Sigmoid colon (tissue), 4 donors: ENCODE results near the gene COX5B.

Source experiments
- EP300 ChIP-seq, 4 donors: sonication (generic); formaldehyde crosslinking; IDR thresholded peaks; one replicate each; pipeline ENCODE4 v1.6.1; 2017; ENCODE audit warnings: antibody characterized with exemption in 4 of 4
- POLR2A ChIP-seq, 2 donors: fragments of 450-650 bp; IDR thresholded peaks; one replicate each; pipeline ENCODE4 v1.6.1; 2016; ENCODE audit warnings: antibody characterized with exemption in 2 of 2, mild to moderate bottlenecking in 2 of 2, moderate library complexity in 2 of 2
- TF ChIP-seq, protein P1 (sequence below), 4 experiments: fragments of 450-650 bp in 3 of 4; fragments of 200-600 bp in 1 of 4; IDR thresholded peaks; one replicate each; pipeline ENCODE4 v1.5.1; 2016 to 2019; ENCODE audit warnings: antibody characterized with exemption in 4 of 4, mild to moderate bottlenecking in 3 of 4, moderate library complexity in 2 of 4

DNA sequence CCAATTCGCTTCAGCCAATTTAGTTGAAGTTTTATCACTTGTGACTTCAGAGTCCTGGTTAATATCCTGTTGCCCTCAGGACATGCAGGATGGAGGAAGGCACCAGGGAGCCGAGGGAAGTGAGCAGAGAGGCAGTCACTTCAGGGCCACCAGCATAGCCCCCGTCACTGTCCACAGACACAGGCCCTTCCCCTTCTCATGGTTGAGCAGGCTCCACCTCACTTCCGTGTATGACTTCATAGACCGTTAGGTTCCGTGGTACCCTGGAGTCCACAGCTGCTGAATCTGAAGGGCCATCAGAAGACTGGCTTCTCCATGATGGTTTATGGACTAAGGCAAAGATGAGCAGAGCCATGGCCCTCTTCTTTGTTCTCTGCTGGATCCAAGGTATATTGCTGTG is 23.6 kb downstream of the COX5B start, which contains the start of gene C2orf92:
- no peak for TF ChIP-seq POLR2A (IDR thresholded peaks at IDR 0.05)
- TF ChIP-seq EP300 (IDR thresholded peaks at IDR 0.05): no peak
- TF ChIP-seq, protein P1, sequence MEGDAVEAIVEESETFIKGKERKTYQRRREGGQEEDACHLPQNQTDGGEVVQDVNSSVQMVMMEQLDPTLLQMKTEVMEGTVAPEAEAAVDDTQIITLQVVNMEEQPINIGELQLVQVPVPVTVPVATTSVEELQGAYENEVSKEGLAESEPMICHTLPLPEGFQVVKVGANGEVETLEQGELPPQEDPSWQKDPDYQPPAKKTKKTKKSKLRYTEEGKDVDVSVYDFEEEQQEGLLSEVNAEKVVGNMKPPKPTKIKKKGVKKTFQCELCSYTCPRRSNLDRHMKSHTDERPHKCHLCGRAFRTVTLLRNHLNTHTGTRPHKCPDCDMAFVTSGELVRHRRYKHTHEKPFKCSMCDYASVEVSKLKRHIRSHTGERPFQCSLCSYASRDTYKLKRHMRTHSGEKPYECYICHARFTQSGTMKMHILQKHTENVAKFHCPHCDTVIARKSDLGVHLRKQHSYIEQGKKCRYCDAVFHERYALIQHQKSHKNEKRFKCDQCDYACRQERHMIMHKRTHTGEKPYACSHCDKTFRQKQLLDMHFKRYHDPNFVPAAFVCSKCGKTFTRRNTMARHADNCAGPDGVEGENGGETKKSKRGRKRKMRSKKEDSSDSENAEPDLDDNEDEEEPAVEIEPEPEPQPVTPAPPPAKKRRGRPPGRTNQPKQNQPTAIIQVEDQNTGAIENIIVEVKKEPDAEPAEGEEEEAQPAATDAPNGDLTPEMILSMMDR (IDR thresholded peaks at IDR 0.05): no peak
